GM18526 (cell line): ENCODE measurements around the gene AGPAT4.

ENCODE experiments used
- POLR2A ChIP-seq: IDR thresholded peaks from 3 replicates; pipeline ENCODE4 v1.6.1; 2011; ENCODE audit not compliant: insufficient read length; ENCODE audit errors: extremely low read depth

The AGPAT4 gene

GRCh38 chr6:161143663-161144430, 130.0 kb downstream of the AGPAT4 start:
- TF ChIP-seq POLR2A: no peak

- TF ChIP-seq POLR2A: no peak
These were observed 130.9 kb downstream of the AGPAT4 start for GRCh38 chr6:161142957-161143296.

- no peak for TF ChIP-seq POLR2A
These were observed 132.7 kb downstream of the AGPAT4 start for GRCh38 chr6:161141173-161141572.

GRCh38 chr6:161140554-161140875, 133.3 kb downstream of the AGPAT4 start:
- no peak for TF ChIP-seq POLR2A

GRCh38 chr6:161139766-161140553, 133.9 kb downstream of the AGPAT4 start:
- TF ChIP-seq POLR2A: no peak

GRCh38 chr6:161139304-161139765, 134.5 kb downstream of the AGPAT4 start:
- no peak for TF ChIP-seq POLR2A

GRCh38 chr6:161138543-161139303, 135.1 kb downstream of the AGPAT4 start:
- TF ChIP-seq POLR2A: no peak

GRCh38 chr6:161137839-161138542, 135.9 kb downstream of the AGPAT4 start:
- no peak for TF ChIP-seq POLR2A

GRCh38 chr6:161137320-161137719, 136.5 kb downstream of the AGPAT4 start:
- TF ChIP-seq POLR2A: no peak

GRCh38 chr6:161136655-161137054, 137.2 kb downstream of the AGPAT4 start:
- TF ChIP-seq POLR2A: no peak

- no peak for TF ChIP-seq POLR2A
These were observed 137.9 kb downstream of the AGPAT4 start for GRCh38 chr6:161135695-161136591.

- TF ChIP-seq POLR2A: no peak
These were observed 139.1 kb downstream of the AGPAT4 start for GRCh38 chr6:161134550-161135298.

GRCh38 chr6:161133963-161134362, 139.9 kb downstream of the AGPAT4 start:
- no peak for TF ChIP-seq POLR2A
